OCI-LY1 (cell line): ENCODE data around the gene CCL1.

Experiments used
- EZH2 ChIP-seq: fragments of 200-600 bp; sonication (generic), shearing (Covaris generic); IDR thresholded peaks from 2 replicates; pipeline ENCODE4 v1.8.0; 2017; ENCODE audit warnings: borderline replicate concordance, mixed run types, mild to moderate bottlenecking, antibody characterized with exemption, low read length, moderate library complexity, mixed read lengths
- TF ChIP-seq, protein P1 (sequence below): fragments of 200-600 bp; sonication (generic), shearing (Covaris generic); IDR thresholded peaks from 2 replicates; pipeline ENCODE4 v1.5.1; 2017; ENCODE audit warnings: mild to moderate bottlenecking, antibody characterized with exemption, low read length, moderate library complexity, mixed read lengths

DNA sequence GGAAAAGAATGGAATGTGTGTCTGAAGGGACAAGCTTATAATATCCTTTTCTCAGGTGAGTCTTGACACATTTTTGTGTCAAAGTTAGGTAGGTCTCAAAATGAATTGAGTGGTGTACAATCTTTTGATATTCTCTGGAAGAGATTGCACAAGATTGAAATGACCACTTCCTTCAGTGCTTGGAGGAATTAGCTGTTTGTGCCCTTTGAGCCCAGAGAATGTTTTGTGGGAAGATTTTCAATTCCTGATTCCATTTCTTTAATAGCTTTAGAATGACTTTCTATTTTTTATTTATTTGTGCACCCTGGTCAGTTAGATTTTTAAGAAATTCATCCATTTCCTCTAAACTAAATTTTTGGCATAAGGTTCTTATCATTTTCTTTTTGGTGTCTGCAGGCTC, 8.4 kb downstream of the CCL1 start:
- TF ChIP-seq, protein P1, sequence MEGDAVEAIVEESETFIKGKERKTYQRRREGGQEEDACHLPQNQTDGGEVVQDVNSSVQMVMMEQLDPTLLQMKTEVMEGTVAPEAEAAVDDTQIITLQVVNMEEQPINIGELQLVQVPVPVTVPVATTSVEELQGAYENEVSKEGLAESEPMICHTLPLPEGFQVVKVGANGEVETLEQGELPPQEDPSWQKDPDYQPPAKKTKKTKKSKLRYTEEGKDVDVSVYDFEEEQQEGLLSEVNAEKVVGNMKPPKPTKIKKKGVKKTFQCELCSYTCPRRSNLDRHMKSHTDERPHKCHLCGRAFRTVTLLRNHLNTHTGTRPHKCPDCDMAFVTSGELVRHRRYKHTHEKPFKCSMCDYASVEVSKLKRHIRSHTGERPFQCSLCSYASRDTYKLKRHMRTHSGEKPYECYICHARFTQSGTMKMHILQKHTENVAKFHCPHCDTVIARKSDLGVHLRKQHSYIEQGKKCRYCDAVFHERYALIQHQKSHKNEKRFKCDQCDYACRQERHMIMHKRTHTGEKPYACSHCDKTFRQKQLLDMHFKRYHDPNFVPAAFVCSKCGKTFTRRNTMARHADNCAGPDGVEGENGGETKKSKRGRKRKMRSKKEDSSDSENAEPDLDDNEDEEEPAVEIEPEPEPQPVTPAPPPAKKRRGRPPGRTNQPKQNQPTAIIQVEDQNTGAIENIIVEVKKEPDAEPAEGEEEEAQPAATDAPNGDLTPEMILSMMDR: no peak
- no peak for TF ChIP-seq EZH2
